Measurements from ENCODE around the gene BHLHE40.

Gene BHLHE40

DNA sequence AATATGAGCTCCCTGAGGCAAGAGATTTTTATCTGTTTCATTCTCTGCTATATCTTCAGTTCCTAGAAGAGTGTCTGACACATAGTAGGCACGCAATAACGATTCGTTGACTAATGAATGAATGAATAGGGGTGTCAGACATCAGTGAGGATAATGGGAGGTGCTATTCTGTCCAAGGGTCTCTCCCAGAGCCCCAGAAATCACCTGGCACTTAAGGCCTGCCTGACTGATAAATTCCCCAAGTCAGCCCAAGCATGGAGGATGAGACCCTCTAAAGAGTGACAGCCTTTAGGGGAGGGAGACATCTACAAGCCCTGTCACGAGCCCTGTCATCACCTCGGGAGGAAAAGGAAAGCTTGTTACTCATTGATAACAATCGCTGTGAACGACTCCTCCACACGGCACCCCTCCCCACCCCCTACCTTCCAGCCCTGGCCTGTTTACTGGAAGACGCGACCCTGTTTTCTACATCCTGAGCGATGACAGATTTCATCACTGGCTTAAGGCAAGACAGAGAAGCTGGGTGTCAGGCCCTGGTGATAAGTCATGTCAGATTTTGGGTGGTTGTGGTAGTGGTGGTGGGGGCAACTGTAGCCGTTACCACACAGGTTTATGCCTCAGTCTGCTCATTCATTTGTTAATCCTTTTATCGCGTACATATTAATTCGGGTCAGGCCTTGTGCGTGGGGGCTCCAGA is 23.1 kb downstream of the BHLHE40 start:
- no peak for DNase-seq (ENCODE audit: low spot score)

DNA sequence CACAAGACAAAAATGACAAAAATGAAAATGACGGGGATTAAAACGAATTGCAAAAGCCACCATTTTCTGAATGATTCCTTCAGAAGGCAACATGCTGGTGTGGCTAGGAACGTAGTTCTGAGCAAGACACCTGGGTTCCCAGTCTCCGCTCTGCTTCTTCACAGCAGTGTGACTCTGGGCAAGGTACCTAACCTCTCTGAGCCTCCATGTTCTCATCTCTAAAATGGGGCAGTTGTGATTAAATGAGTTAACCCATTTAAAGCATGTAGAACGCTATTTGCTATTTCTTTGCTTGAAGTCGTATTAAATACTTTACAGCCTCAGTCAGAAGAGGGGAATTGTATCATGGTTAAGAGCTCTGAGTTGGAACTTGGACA is 23.6 kb downstream of the BHLHE40 start:
- no peak for DNase-seq (ENCODE audit: low spot score)

GRCh38 chr3:5004319-5005152 is 25.3 kb downstream of the BHLHE40 start:
- DNase-seq (ENCODE audit: low spot score), result no peak

DNA sequence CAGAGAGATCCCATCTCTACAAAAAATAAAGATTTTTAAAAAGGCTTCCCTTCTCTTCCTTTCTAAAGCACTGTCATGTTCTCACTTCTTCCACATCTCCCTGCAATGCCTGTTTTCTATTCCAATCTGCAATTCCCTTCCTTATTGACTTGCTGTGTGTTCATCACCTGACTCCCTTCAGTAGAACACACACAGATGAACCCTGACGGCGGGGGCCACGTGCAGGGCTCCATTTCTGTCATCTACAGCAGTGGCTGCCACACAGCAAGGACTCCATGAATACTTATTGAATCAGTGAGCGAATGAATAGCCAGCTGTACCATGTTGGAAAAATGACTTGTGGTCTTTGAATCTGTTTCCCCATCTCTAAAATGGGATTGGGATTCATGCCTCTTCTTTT is 26.1 kb downstream of the BHLHE40 start:
- DNase-seq (ENCODE audit: low spot score), result no peak

DNA sequence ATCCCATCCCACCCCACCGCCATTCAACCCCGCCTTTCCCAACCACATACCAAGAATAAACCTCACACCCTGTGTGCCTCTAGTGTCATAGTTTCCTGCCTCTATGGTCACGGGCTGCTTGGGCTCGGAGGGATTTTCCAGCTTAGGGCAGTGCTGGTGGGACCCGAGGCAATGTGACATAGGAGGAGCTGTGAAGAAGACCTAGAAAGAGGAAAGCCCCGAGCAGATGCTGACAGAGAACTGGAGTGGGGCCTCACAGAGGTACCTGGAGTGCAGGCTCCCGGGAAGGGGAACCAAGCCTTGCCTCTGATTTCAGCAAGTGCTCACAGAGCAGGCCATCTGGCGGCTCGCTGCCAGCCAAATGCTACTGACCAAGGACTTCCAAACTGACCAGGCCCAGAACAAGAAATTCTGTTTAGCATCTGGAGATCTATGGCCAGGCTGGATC is 27.5 kb downstream of the BHLHE40 start:
- DNase-seq (ENCODE audit: low spot score), result no peak

DNA sequence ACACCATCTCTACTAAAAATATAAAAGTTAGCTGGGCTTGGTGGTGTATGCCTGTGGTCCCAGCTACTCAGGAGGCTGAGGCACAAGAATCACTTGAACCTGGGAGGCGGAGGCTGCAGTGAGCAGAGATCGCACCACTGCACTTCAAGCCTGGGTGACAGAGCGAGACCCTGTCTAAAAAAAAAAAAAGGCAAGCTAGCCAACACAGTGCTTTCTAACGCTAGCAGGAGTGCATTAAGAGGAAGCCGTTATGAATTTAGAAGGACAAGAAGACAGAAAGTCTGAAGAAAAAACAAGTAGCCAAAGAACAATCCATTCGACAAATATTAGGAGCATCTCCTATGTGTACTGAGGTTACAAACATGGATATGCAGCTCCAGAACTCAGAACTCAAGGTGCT is 28.6 kb downstream of the BHLHE40 start:
- DNase-seq (ENCODE audit: low spot score), result no peak

GRCh38 chr3:5009506-5010109 is 30.4 kb downstream of the BHLHE40 start:
- no peak for DNase-seq (ENCODE audit: low spot score)

GRCh38 chr3:5010140-5010539 is 30.9 kb downstream of the BHLHE40 start:
- no peak for DNase-seq (ENCODE audit: low spot score)

DNA sequence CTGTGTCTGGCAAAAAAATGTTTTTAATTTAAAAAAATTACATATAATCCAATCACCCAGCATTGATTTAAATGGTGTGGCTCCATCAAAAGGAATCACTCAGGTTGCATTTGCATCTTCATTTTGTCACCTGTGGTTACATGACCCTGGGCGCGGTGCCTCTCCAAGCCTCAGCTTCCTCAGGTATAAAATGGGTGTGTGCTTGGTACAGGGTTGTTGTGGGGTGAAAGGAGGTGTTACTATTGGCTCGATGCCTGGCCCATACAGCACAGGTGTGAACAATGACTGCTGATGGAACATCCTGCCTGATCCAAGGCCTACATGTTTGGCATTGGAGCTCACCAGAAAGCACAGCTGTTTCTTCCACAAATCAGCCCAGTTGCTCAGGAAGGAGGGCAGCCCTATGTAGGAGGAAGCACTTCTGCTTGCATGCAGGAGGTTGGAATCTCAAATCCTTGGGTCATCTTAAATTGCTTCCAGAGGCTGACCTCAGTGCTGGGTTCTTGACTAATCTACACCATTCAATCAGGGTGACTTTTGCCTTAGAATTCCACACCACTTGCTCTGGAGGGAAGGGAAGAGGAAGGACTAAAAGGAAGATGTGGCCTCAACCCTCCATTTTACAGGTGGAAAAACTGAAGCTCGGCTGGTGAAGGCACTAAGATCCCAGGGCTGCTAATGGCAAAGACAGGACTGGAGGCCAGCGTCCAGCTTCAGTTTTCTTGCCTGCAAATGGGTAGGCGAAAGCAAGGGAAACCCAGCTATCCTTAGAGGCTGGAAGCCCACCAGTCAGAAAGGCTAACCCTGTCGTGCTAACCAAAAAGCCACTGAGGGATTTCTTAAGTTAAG is 31.7 kb downstream of the BHLHE40 start:
- no peak for DNase-seq (ENCODE audit: low spot score)

DNA sequence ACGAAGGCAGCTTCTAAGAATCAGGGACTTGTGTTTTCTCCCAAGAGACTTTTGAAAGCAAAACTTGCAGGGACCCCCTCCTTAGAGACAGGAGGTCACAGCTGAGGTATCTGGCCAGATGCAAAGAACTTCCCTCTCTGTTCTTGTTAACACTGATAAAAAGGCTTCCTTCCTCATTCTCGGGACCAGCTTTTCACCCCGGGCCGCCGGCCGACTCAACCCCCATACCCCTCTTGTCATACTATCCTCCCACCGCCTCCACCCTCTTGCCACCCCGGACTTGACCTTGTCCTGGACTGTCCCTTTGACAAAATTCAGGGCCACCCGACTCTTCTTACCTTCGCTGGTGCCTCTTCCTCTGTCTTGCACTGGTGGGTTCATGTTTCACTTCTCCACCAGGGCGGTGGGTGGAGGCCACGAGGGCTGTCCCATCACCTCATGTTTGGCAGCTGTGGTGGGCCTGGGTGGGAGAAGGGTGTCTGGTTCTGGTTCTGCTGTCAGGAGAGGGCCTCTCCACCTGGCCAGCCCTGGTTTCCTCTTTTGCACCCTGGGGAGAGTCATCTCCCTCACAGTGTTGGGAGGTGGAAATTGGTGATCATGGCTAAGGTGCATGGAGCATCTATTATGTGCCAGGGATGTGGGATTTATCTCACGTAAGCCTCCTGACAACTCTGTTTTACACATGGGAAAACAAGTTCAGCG is 32.5 kb downstream of the BHLHE40 start:
- no peak for DNase-seq (ENCODE audit: low spot score)

DNA sequence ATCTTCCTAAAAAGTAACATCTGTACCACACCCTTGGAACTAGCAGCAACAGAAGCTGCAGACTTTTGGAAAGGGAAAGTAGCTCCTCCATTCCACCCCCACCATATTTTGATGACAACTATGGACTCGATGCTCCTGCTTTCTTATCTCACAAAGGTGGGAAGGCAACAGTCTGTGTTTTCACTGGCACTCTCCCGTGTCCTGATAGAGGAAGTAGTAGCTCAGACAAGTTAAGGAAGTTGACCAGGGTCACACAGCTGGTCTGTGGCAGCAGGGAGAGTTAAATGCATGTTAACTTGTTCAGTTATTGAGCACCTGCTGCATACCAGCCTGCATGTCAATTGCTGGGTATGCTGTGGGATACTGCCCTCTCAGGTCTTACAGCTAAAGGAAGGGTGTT is 33.1 kb downstream of the BHLHE40 start:
- DNase-seq (ENCODE audit: low spot score), result no peak

- no peak for DNase-seq (ENCODE audit: low spot score)
Observed at GRCh38 chr3:5013021-5013906, 34.0 kb downstream of the BHLHE40 start.

DNA sequence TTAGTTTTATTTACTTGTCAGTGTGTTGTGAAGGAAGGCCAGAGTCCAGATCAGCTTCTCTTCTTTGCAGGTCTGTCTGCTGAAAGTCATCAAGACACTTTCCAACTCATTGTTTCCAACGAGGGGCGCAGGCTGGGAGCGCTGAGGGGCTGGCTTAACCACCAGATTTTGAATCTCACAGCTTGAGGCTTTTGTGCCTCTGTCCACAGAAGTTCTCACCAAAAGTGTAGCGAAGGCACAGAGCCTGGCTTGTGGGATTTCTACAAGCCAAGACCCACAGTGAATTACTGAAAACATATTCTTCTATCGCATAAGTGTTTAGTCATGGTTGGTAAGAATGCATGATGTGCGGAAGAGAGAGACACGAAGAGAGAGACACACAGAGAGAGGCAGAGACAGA is 35.2 kb downstream of the BHLHE40 start:
- no peak for DNase-seq (ENCODE audit: low spot score)

- DNase-seq (ENCODE audit: low spot score), result no peak
Observed at GRCh38 chr3:5015056-5015455, 35.8 kb downstream of the BHLHE40 start.

DNA sequence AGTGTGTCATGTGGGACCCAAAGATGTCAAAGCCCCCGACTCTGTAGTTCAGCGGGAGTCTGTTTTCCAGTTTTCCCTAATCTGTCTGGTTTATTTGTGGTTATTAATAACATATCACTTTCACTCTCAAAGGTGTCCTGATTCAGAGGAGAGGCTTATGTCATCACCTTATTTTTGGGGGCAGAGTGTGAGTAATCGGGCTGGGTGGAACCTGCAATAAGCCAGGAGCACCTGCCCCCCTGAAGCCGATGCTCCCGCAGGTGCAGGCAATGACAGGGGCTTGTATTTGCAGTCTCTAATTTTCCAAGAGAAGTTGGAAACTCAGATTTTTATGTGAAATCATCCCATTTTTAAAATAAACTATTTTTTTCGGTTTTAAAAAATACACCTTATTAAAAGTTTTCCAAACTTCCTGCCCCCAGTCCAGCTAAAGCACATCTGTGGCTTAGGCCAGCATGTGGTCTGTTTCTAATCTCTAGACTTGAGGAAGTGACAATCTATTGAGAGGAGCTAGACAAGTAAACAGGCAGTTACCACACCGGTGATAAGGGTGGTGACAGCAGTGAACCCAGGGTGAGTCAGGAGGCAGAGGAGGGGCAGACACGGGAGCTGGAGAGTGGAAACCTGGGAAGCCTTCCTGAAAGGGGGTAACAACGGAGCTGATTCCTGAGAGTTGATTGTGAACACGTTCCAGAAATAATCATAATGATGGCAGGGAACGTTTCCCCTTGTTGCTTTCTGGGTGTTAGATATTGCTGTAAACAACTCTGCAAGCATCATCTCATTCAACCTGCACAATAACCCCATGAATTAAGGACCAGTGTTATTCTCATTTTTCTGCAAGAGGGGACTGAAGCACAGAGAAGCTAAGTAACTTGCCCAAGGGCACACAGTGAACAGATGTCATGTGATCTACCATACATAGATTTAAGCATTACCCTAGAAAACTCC is 37.2 kb downstream of the BHLHE40 start:
- DNase-seq (ENCODE audit: low spot score), result no peak

DNA sequence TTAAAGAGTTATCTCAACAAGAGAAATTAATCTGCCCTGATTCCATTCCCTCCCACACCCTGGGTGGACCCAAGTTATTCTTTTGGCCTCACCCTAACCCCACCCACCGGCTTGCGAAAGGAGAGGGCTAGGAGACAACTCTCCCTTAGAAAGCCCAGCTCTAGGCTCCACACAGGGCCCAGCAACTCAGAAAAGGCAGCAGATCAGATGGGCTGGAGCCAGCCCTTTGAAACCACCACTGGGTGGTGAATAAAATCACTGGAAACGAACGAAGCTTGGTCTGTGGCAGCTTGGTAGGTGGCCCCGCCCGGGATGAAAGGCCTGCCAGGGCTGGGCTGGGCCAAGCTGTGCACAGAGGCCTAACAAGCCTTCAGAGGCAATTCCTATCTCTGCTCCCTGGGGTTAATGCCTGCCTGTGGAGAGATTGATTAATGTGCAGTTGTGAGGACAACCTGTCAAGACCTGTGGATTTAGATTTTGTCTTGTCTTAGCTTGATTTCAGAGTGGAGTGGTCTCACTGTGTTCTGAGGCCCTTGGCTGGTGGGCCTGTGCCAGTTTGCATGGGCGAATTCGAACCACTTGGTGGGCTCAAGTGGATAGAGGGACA is 38.8 kb downstream of the BHLHE40 start:
- DNase-seq (ENCODE audit: low spot score), result no peak

DNA sequence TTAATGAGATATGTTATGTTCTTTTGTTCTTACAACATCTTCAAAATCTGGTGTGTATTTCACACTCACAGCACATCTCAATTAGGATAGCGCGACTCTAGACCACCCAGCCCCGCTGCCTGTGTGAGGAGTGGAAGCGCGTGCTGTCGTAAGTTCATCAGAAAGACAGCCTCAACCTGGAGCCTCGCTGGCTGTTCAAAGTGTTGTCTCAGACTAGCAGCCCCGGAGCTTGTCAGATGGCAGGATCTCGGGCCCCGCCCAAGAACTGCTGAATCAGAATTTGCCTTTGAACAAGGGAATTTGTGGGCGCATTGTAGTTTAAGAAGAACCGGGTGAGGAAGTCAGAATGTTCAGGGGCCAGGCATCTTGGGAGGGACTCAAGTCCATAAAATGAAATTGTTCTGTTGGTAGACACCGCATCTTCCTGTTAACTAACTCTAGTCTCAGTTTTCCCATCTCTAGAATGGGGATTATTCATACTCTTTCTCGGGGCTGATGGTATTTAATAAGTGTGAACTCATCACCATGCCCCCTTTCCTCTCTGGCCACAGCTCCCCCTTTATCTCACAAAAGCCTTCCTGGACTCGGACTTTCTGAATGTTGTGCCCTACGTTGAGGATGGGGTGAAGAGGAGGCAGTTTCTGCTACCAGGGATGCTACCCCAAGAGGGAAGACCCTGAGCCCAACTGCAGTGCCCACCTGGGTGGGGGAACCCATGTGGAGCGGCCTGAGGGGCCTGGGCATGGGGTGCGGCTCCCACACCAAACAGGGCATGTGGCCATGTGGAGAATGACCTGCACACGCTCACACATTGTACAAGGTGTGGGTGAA is 40.4 kb downstream of the BHLHE40 start:
- peak; percentile 8 for DNase-seq (ENCODE audit: low spot score)

DNA sequence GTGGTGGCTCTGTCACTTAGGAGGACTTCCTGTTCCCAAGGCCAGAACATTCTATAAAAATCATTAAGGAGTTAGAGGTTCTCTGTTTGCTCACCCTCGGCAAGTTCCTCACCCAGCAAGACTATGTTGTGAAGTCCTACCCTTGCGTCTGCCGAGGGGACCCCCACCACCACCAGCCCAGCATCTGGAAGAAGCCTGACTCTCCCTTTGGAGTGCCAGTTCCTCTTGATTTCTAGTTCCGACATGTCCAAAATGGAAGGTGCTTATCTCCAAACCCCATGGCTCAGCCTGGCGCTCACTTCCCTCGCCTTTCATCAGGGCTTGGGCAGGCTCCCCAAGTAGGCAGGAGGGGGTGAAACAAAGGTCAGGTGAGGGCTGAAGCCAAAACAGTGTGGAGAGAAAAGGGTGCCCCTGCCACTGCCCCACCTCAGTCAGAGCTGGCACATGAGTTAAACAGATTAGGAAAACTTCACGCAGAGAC is 41.0 kb downstream of the BHLHE40 start:
- DNase-seq (ENCODE audit: low spot score), result no peak
